ENCODE results near the gene TRAPPC10. TPM values are rescaled to one million over a fixed set of nuclear protein-coding genes. Genes with fewer than 3 reads are reported as not detected.
A peak's percentile ranks its signal among the peaks of the same experiment; 100 is the strongest.

TRAPPC10 gene
- 10 to 100 TPM; 20.9 to 31.9 (median 31.2) TPM for total RNA-seq

- WGBS, 2 donors: 0 to 1% methylated on average over 31 to 46 of the region's 107 CpGs
- TF ChIP-seq, protein P1, sequence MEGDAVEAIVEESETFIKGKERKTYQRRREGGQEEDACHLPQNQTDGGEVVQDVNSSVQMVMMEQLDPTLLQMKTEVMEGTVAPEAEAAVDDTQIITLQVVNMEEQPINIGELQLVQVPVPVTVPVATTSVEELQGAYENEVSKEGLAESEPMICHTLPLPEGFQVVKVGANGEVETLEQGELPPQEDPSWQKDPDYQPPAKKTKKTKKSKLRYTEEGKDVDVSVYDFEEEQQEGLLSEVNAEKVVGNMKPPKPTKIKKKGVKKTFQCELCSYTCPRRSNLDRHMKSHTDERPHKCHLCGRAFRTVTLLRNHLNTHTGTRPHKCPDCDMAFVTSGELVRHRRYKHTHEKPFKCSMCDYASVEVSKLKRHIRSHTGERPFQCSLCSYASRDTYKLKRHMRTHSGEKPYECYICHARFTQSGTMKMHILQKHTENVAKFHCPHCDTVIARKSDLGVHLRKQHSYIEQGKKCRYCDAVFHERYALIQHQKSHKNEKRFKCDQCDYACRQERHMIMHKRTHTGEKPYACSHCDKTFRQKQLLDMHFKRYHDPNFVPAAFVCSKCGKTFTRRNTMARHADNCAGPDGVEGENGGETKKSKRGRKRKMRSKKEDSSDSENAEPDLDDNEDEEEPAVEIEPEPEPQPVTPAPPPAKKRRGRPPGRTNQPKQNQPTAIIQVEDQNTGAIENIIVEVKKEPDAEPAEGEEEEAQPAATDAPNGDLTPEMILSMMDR (IDR thresholded peaks at IDR 0.05): no peak
- TF ChIP-seq POLR2A (IDR thresholded peaks at IDR 0.05): peak in 1 of 2 donors; percentile 84
- peak; percentile 61 to 95 for DNase-seq (ENCODE audit: low spot score in 2 of 2)
- intact Hi-C loops (cut with DNase I; ENCODE audit: low total_unique reads): no loop called here
- peak within 1 kb of the TSS; percentile 90 for H3K4me3 ChIP-seq (ENCODE audit: low read depth, poor library complexity, severe bottlenecking)
These were observed at the start of gene TRAPPC10 for GRCh38 chr21:44011579-44012473. TSS of gene TRAPPC10 (plus strand) at chr21:44012309. CDS start at chr21:44012494, 185 bp downstream.

DNA sequence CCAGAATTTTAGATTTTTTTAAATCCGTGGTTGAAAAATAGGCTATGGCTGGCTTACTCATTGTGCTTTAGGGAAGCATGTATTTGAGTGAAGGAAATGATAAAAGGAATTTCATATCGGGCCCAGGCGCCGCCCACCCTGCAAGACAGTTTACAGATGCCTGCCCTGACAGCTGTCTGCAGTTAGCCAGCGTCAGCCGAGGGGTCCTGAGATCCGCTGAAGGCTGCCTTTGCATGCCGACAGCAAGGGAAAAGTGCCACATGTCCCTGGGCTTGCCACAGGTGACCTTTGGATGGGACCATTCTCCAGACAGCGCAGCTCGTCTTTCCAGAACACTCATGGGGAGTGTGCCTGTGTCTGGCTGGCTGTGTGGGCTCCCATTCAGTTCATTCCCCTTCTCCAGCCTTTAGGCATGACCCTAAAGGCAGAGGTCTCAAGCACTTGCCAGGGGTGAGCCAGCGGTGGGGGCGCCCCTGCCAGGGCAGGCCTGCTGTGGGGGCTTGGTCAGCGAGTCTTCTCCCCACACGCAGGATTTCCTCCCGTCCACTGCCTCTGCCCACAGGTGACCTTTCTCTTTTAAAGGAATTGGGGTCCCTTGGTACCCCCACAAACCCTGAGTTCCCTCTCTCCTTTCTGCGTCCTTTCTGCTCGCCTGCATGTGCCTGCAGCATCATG, 46.1 kb upstream of the TRAPPC10 start:
- intact Hi-C loops (cut with DNase I; ENCODE audit: low total_unique reads): no loop called here
- DNase-seq (ENCODE audit: low spot score in 2 of 2): no peak
- H3K4me3 ChIP-seq (ENCODE audit: low read depth, poor library complexity, severe bottlenecking): no peak overlapping the region
- TF ChIP-seq, protein P1 (IDR thresholded peaks at IDR 0.05): no peak
- no peak for TF ChIP-seq POLR2A (IDR thresholded peaks at IDR 0.05)
- 86 to 89% methylated on average over 14 to 17 of the region's 17 CpGs for WGBS, 2 donors

DNA sequence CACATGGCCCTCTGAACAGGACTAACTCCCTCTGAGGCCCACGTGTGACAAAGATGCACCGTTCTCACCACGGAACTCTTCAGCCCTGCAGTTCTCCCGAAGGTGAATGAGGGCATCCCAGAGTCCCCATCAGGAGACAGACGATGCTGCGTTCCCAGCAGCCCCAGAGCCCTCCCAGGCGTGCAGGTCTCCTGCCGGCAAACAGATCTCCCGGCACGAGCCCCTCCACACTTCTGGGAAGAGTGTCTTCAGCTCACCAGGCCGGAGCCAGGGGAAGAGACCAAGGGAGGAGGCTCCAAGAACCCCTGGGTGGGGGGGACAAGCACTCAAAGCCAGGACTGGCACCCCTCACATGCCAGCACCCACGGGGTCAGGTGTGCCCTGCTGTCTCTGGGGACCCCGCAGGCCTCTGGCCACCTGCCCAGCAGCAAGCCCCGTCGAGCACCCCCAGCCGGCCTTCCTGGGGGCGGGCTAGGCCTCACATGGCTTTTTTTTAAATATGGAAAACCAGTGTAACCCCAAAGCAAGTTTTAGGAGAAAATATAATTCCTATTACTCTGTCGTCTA, 45.1 kb upstream of the TRAPPC10 start:
- WGBS, 2 donors: 85 to 90% methylated on average over 18 of the region's 18 CpGs
- no peak overlapping the region for H3K4me3 ChIP-seq (ENCODE audit: low read depth, poor library complexity, severe bottlenecking)
- intact Hi-C loops (cut with DNase I; ENCODE audit: low total_unique reads): no loop called here
- TF ChIP-seq POLR2A (IDR thresholded peaks at IDR 0.05): no peak
- TF ChIP-seq, protein P1 (IDR thresholded peaks at IDR 0.05): no peak
- no peak for DNase-seq (ENCODE audit: low spot score in 2 of 2)

DNA sequence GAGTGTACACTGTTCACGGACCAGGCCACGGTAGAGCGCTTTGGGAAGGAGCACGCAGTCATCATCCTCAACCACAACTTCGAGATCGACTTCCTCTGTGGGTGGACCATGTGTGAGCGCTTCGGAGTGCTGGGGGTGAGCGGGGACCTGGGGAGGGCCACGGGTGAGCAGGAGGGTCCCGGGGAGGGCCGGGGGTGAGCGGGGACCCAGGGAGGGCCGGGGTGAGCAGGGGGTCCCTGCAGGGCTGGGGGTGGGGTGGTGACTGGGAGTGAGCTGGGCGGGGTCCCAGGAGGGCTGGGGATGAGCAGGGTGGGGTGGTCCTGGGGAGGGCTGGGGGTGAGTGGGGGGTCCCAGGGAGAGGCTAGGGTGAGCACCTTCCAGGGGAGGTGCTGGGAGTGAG, 44.1 kb upstream of the TRAPPC10 start:
- no peak overlapping the region for H3K4me3 ChIP-seq (ENCODE audit: low read depth, poor library complexity, severe bottlenecking)
- intact Hi-C loops (cut with DNase I; ENCODE audit: low total_unique reads): no loop called here
- WGBS, 2 donors: 89 to 96% methylated on average over 15 of the region's 15 CpGs
- no peak for TF ChIP-seq POLR2A (IDR thresholded peaks at IDR 0.05)
- TF ChIP-seq, protein P1 (IDR thresholded peaks at IDR 0.05): no peak
- no peak for DNase-seq (ENCODE audit: low spot score in 2 of 2)

- DNase-seq (ENCODE audit: low spot score in 2 of 2): no peak
- 92 to 97% methylated on average over 19 of the region's 19 CpGs for WGBS, 2 donors
- TF ChIP-seq, protein P1 (IDR thresholded peaks at IDR 0.05): no peak
- no peak for TF ChIP-seq POLR2A (IDR thresholded peaks at IDR 0.05)
- intact Hi-C loops (cut with DNase I; ENCODE audit: low total_unique reads): no loop called here
- no peak overlapping the region for H3K4me3 ChIP-seq (ENCODE audit: low read depth, poor library complexity, severe bottlenecking)
These were observed 43.5 kb upstream of the TRAPPC10 start for GRCh38 chr21:43968410-43969114.

All from lower leg skin (tissue), 4 donors.